Subcutaneous adipose tissue (tissue), 4 donors: ENCODE data around the gene BSND. TPM values are rescaled to one million over a fixed set of nuclear protein-coding genes. Genes with fewer than 3 reads are reported as not detected.

ENCODE experiments used
- CTCF ChIP-seq: fragments of 450-650 bp; IDR thresholded peaks from one replicate; pipeline ENCODE4 v1.5.1; 2016; ENCODE audit warnings: low read depth, mild to moderate bottlenecking, control low read depth, antibody characterized with exemption, moderate library complexity
- total RNA-seq, 4 donors: library from RNA; depleted of rRNA; stranded (reverse); fragments of >200 nt; gene quantifications; one replicate each; pipeline ENCODE4 v1.1.0, GENCODE V29; 2016

BSND gene
- total RNA-seq, 4 donors from 2014 or later, result not detected

- TF ChIP-seq CTCF, result no peak
Measured at GRCh38 chr1:55040083-55040932, 41.6 kb downstream of the BSND start.

GRCh38 chr1:55040933-55041494 is 42.3 kb downstream of the BSND start:
- TF ChIP-seq CTCF, result no peak

GRCh38 chr1:55041613-55042012 is 42.9 kb downstream of the BSND start:
- no peak for TF ChIP-seq CTCF

GRCh38 chr1:55043011-55043410 is 44.3 kb downstream of the BSND start:
- TF ChIP-seq CTCF, result no peak

GRCh38 chr1:55043726-55044125 is 45.0 kb downstream of the BSND start:
- no peak for TF ChIP-seq CTCF

- no peak for TF ChIP-seq CTCF
Measured at GRCh38 chr1:55044617-55045397, 46.1 kb downstream of the BSND start.

GRCh38 chr1:55045430-55045829 is 46.7 kb downstream of the BSND start:
- TF ChIP-seq CTCF, result no peak
